ENCODE data around the gene TMEM38B. TPM values are rescaled to one million over a fixed set of nuclear protein-coding genes. Genes with fewer than 3 reads are reported as not detected.

TMEM38B gene
- total RNA-seq, 1 experiment from 2014 or later: 19.5 TPM

DNA sequence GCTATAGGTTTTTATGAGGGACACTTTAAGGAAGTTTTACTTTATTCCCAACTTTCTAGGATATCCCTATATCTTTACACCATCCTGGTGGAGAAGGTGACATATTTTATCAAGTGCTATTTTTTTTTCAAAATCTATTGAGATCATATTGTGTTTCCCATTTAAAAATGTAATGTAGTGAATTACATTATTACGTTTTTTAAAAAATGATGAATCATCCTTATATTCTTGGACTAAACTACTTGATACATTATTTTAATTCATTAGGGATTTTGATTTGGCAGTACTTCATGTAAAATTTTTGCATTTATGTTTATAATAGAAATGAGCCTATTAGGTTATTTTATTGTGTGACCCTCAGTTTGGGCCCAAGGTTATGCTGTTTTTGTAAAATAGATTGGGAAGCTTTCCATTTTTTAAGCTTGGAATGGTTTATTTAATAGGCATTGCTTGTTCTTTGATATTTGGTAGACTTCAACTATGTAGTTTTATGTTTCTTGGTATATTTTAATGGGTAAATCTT, 4.1 kb downstream of the TMEM38B start:
- no TSS peak for BruUV-seq (replicated peaks)
- Histone ChIP-seq H3K4me2 (no peak overlapping the region), H3K4me3 (no peak overlapping the region), H2AFZ (no peak overlapping the region), H3K27me3 (ENCODE audit: insufficient read depth, low read depth) (no peaks in the 10 kb centered on the region), H3K79me2 (ENCODE audit: low read depth) (peaks cover 75% of the 10 kb centered on the region), H3K9me3 (ENCODE audit: insufficient read depth, low read depth) (no peaks in the 10 kb centered on the region), H3K4me1 (replicated peaks; ENCODE audit: insufficient read depth) (peaks cover 10% of the 10 kb centered on the region), H4K20me1 (ENCODE audit: insufficient read depth) (no peaks in the 10 kb centered on the region), H3K9me2 (ENCODE audit: insufficient read depth) (no peaks in the 10 kb centered on the region), H3K27ac (no peak overlapping the region), H3K36me3 (ENCODE audit: low read depth) (no peaks in the 10 kb centered on the region), H3F3A (ENCODE audit: insufficient read depth, low read depth) (peaks cover 5% of the 10 kb centered on the region; the same call in 1 of the 2 replicates)
- TF ChIP-seq, protein P1, sequence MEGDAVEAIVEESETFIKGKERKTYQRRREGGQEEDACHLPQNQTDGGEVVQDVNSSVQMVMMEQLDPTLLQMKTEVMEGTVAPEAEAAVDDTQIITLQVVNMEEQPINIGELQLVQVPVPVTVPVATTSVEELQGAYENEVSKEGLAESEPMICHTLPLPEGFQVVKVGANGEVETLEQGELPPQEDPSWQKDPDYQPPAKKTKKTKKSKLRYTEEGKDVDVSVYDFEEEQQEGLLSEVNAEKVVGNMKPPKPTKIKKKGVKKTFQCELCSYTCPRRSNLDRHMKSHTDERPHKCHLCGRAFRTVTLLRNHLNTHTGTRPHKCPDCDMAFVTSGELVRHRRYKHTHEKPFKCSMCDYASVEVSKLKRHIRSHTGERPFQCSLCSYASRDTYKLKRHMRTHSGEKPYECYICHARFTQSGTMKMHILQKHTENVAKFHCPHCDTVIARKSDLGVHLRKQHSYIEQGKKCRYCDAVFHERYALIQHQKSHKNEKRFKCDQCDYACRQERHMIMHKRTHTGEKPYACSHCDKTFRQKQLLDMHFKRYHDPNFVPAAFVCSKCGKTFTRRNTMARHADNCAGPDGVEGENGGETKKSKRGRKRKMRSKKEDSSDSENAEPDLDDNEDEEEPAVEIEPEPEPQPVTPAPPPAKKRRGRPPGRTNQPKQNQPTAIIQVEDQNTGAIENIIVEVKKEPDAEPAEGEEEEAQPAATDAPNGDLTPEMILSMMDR (conservative IDR thresholded peaks at IDR 0.05): no peak
- TF ChIP-seq EZH2 (IDR thresholded peaks at IDR 0.05; ENCODE audit: low read depth): no peak
- ChIA-PET CTCF (interaction anchor here (1.0 kb wide), 1 partner anchor 16 kb away, joined by 3 read pairs; no protein-coding TSS in a partner anchor), POLR2A (ENCODE audit: unreplicated experiment) (no interaction called here)
- intact Hi-C loops (cut with micrococcal nuclease; ENCODE audit: unreplicated experiment): loop anchor here (10.0 kb wide), 2 partner anchors 454 to 954 kb away; partner anchors contain the start of genes NIPSNAP3A and SLC44A1
- DNase-seq: no peak

DNA sequence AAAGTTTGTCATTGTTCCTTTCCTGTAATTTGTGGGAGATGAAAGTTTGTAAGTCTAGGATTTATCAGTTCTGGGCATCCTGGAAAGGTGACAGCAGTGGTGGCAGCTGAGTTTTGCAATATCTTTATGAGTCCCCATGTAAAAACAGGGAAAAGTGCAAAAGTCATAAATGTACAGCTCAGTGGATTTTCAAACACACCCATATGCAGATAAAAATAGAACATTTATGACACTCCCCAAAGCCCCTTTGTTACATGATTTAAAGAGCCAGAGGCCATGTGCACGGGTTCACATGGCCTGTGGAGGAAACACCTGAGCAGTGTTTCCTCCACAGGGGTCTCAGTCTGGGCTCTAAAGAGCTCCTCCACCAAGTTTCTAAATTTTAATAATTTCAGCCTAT, 6.3 kb downstream of the TMEM38B start:
- ChIA-PET POLR2A (ENCODE audit: unreplicated experiment) (no interaction called here), CTCF (no interaction called here)
- Histone ChIP-seq H3K4me3 (no peak overlapping the region), H4K20me1 (ENCODE audit: insufficient read depth) (no peaks in the 10 kb centered on the region), H3K27me3 (ENCODE audit: insufficient read depth, low read depth) (no peaks in the 10 kb centered on the region), H3K9me3 (ENCODE audit: insufficient read depth, low read depth) (no peaks in the 10 kb centered on the region), H3K9me2 (ENCODE audit: insufficient read depth) (no peaks in the 10 kb centered on the region), H3K4me2 (no peak overlapping the region), H3F3A (ENCODE audit: insufficient read depth, low read depth) (peaks cover 5% of the 10 kb centered on the region; the same call in 1 of the 2 replicates), H3K79me2 (ENCODE audit: low read depth) (peaks cover 67% of the 10 kb centered on the region), H3K27ac (no peak overlapping the region), H2AFZ (no peak overlapping the region), H3K36me3 (ENCODE audit: low read depth) (no peaks in the 10 kb centered on the region), H3K4me1 (replicated peaks; ENCODE audit: insufficient read depth) (peaks cover 4% of the 10 kb centered on the region)
- no peak for DNase-seq
- BruUV-seq (replicated peaks): no TSS peak
- TF ChIP-seq, protein P1 (conservative IDR thresholded peaks at IDR 0.05): no peak
- no peak for TF ChIP-seq EZH2 (IDR thresholded peaks at IDR 0.05; ENCODE audit: low read depth)
- intact Hi-C loops (cut with micrococcal nuclease; ENCODE audit: unreplicated experiment): no loop called here

DNA sequence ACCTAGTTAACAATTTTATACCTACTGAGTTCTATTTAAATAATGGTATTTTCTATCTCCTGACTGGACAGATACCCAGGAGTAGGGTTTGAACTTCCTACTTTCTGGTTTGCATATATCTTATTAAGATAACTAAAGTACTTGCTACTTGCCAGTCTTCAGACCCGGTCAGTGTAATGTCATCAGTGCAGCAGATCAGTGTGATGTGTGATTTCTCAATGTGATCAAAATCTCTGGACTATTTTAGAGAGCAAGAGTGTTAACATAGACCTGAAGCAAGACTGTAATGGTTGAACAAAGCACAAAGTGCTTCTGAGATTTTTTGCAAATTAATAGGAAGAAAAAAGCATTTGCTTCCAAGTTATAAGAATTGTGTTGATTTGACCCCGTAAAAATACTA, 6.8 kb downstream of the TMEM38B start:
- H2AFZ ChIP-seq: no peak overlapping the region
- 0 out of 2 replicates have a peak, but pooled peaks cover 2% of the 10 kb centered on the region for H4K20me1 ChIP-seq (ENCODE audit: insufficient read depth)
- no peak overlapping the region for H3K27ac ChIP-seq
- no peaks in the 10 kb centered on the region for H3K9me3 ChIP-seq (ENCODE audit: insufficient read depth, low read depth)
- intact Hi-C loops (cut with micrococcal nuclease; ENCODE audit: unreplicated experiment): no loop called here
- H3F3A ChIP-seq (ENCODE audit: insufficient read depth, low read depth): peaks cover 5% of the 10 kb centered on the region; the same call in 1 of the 2 replicates
- H3K27me3 ChIP-seq (ENCODE audit: insufficient read depth, low read depth): no peaks in the 10 kb centered on the region
- H3K36me3 ChIP-seq (ENCODE audit: low read depth): no peaks in the 10 kb centered on the region
- no peaks in the 10 kb centered on the region for H3K9me2 ChIP-seq (ENCODE audit: insufficient read depth)
- no peaks in the 10 kb centered on the region; the same call in 1 of the 2 replicates for H3K4me1 ChIP-seq (replicated peaks; ENCODE audit: insufficient read depth)
- no peak for TF ChIP-seq EZH2 (IDR thresholded peaks at IDR 0.05; ENCODE audit: low read depth)
- TF ChIP-seq, protein P1 (conservative IDR thresholded peaks at IDR 0.05): no peak
- POLR2A ChIA-PET (ENCODE audit: unreplicated experiment): no interaction called here
- CTCF ChIA-PET: no interaction called here
- BruUV-seq (replicated peaks): no TSS peak
- H3K79me2 ChIP-seq (ENCODE audit: low read depth): peaks cover 64% of the 10 kb centered on the region
- H3K4me3 ChIP-seq: no peak overlapping the region
- H3K4me2 ChIP-seq: no peak overlapping the region
- DNase-seq: no peak

All from PC-9 (cell line).